ENCODE data around the gene IQGAP2.
"Not testable (repeated sequence)": the region's sequence is repeated elsewhere in the genome, so short reads cannot be mapped to it uniquely, and the experiment has no call there.

IQGAP2 gene

DNA sequence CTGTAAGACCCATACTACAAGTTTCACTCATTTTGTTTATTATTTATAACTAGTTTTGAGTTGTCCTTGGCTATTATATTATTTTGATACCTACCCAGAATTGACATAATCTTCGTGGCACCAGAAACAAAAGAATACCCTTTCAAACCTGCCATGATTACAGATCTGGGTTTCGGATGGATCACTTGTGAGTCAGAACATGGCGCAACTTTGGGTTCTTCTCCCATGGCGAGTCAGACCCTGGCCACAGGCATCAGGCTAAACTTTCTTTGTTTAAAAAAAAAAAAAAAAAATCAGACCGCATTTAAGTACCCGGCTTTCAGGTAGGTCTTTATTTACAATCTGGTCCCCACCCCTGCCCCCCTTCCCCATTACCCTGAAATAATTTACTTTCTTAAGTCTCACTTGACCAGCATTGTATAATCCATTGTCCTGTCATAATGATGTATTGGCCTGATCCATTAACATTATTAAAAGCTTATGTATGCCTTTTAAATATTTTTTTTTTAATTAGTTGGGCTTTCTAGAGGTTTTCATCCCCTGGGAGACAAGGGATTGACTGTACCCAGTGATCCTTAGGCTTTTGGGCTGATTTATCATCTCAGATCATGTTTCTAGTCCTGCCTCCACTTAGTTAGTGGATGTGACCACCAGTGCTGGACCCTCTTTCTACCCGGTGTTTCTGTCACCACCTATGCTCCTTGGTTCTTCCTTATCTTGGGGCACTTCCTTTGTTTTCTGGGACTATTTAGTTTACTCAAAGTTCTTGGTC is 176.3 kb downstream of the IQGAP2 start:
- no peak for DNase-seq (ENCODE audit: low spot score)

DNA sequence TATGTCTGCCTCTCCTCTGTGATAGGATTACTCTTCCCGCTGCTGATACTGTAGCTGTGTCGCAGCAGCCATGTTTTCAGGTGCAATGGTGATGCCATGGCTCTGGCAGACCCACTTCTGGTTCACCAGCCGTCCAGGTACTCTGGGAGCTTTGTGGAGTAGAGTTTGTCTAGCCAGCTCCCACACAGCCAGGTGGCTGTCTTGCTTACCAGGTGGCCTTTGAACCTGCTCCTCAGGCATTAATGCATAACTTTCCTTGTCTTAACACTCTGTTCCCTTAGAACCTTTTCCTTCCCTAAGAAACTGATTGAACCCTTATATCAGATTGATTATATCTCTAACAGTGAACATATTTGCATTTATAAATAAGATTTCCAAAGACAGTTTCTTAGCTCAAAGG is 177.9 kb downstream of the IQGAP2 start:
- no peak for DNase-seq (ENCODE audit: low spot score)

DNA sequence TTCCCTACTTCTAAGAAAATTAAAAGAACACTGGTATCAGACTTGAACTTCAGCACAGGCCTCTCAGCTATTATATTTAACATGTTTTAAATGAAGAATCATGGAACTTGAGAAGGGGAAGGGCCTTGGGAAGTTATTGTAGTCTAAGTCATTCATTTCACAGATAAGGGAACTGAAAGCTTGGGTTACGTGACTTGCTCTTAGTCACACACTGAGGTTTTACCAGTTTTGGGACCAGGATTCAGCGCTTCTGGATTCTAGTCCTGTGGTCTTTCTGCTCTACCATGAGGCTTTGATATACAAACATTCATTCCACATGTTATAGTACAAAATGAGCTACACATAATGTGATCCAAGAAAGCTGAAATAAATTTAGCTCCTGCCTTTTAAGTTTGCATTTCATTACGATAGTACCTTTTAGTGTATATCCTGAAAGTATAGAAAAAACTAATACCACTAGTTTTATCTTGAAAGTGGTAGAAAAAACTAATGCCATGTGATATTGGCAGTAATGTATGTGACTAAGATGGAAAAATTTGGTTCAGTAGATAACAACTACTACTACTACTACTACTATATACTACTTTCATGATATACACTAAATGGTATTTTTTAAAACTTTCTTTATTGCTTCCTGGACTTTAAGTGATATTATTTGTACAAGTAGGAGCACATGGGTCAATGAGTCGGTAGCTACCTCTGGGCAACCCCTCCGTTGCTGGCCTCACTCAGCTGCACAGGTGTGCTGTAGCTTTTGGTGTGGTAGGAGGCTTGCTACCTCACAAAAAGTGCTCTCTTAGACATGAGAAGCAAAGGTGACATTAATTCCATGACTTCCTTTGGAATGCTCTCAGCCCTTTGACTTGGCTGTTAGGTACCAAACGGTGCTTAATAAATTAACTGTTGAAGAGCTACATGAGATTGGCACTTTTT is 179.4 kb downstream of the IQGAP2 start:
- DNase-seq (ENCODE audit: low spot score): no peak

DNA sequence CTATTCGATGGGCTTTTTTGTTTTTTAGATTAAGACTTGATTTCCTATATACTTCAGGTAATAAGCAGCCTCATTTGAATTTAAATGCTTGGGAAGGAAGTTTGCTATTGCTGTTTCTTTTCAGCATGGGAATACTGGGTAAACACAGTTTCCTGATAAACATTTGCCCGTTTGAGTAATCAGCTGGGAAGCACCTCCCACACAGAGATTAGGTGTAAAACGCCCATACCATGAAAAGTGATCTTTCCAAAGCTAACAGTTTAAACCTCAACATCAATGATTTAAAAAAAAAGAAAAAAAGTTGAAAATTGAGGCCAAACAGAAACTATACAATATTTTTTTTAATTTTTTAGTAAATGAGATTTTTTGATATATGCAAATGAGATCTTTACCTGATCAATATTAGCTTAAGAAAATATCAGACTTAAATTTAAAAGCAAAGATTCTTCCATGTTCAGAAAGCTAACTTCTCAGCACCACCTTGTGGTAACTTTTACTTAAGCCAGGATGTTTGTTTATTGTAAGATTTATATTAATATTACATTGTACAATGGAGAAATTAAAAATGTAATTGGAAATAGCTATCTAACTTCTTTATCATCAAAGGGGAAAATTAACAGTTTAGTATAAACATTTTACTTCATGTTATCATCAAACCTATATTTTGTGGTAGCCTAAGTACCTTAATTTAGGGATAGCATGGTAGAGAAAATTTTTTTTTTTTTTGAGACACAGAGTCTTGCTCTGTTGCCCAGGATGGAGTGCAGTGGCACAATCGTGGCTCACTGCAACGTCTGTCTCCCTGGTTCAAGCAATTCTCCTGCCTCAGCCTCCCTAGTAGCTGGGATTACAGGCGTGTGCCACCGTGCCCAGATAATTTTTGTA is 180.3 kb downstream of the IQGAP2 start:
- DNase-seq (ENCODE audit: low spot score): peak; percentile 36

DNA sequence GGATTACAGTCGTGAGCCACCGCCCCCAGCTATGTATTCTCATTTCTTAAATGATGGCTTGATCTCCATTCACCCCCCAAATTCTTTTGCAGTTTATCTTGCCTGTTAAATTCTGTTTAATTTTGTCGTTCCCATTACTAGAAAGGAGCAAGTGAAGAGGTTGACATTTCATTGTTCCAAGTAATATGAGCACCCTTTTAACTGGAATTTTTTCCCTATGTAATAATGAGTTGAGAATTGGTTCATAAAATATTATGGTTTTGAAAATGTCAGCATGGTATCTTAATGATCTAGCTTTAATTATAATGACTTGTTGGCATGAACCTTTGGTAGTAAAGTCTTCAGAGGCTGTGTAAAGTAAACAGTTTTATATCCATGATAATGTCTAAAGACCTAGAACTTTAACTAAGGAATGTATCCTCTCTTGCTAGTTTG is 182.7 kb downstream of the IQGAP2 start:
- DNase-seq (ENCODE audit: low spot score): no peak

DNA sequence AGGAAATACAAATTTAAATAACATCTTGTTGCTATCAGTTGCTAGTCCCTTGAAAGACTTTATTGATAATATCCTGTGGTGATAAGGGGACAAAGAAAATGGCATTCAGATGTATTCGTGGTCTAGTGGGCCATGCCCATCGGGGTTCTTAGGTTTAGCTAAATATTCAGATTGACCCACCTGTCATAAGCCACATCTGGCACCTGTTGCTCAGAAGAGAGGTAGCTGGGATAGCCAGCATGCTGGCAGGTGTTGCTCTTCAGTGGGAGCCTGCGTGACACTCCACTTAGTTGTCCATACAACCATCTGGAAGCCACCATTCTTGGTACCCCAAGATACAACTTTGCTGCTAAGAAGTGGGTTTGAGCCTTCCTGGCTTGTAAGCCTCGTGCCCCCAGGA is 183.4 kb downstream of the IQGAP2 start:
- no peak for DNase-seq (ENCODE audit: low spot score)

DNA sequence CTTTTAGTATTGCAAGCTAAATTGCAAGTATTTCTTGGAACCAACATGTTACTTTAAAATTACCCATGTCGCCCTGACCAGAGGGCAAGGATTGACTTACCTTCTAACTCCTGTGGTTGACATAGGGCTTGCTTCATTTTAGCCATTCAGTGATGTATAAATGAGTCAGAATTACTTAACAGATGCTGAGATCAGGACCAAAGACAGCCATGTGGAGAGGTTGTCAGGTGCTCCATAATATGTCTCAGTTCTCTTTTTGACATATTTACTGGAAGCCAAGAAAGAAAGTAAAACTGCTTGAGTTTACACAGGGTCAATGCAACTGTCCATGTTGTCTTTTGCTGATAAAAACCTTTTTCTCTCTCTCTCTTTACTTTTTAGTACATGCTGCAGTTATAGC is 186.9 kb downstream of the IQGAP2 start:
- no peak for DNase-seq (ENCODE audit: low spot score)

DNA sequence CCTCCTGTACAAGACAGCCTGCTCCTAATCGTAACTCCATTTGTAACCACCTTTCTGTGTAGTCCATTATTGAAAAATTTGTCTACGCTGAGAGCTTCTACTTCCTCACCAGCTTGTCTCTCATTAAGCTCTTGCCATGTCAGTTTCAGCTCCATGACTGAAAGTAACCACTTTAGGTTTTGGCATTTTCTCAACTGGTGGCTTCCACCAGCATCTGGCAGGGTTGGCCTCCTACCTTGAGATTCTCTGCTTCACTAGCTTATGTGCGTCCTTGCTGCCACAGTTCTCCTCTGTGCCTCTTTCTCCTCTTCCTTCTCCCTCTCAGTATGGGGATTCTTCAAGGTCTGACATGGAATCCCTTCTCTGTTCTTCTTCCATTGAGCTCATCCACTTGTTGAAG is 188.3 kb downstream of the IQGAP2 start:
- no peak for DNase-seq (ENCODE audit: low spot score)

DNA sequence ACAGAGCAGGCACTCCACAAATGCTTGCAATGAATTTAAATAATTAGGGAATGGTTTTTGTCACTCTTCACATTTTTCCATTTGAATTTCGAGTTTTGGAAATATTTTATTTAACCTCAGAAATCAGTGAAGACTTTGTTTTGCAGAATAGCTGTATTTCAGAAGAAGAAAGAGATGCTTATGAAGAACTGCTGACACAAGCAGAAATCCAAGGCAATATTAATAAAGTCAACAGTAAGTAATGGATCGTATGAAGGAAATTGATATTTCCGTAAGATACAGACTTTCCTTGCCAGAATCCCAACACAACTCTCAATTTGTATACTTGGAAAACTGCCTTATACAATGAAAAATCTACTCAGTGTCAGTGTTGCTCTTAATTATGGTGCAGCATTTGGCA is 189.6 kb downstream of the IQGAP2 start:
- DNase-seq (ENCODE audit: low spot score): no peak

DNA sequence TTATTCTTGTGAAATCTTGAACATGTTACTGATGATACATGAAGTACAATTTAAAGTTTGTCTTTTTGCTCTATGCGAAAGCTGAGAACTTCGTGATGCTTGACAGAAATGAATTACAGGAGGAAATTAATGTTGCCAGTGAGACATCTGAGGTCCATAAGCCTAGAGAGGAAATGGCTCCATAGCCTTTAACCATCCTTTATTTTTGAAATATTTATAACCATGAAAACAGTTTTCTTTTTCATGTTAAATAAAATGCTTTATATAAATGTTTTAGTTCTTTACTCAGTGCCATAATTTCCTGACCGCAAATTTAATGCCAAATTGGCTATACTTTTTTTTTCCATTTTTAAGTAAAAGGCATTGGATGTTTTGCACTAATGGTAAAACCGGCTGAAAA is 191.0 kb downstream of the IQGAP2 start:
- no peak for DNase-seq (ENCODE audit: low spot score)

DNA sequence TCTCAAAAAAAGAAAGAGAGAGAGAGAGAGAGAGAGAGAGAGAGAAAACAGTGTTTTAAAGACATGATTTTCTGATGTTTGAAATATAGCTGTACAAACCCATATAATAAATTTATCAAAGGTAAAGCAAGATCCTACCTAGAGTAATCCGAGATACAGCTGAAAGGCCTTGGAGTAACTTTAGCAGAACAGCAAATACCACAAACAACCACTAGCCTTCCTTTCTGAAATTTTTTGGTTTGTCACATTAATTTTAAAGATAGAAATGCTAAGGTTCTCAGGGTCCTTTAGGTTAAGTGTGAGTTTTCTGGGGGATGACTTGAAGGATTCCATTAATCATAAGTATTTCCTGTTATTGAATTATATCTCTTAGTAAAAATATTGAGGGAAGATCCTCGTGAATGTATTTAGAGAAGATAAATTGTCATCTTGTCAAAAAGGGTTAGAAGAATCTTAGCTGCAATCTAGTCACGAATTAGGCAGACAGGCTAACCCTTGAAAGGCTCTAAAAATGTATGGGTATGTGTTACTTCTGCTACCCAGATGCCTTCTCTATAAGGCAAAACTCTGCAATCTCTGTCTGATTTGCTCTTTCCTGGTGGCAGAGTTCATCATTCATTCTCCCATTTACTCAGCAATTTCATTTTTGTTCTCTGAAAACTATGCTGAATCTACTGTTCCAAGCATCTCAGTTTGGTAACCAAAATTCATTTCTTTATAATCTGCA is 192.8 kb downstream of the IQGAP2 start:
- DNase-seq (ENCODE audit: low spot score): no peak

DNA sequence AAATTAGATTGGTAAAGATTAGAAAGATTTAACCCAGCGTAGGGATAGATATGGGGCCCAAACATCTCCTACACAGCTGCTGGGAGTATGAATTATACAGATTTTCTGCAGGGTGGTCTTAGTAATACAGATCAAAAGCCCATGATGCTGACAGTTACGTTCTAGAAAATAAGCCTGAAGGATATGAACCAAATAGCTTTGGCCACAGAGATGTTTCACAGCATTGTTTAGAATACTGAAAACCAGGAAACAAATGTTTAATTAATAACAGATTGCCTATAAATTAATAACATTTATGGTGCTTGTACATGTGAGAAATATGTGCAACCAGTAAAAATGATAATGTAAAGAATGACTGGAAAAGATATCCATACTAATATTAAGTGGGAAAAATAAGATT is 195.4 kb downstream of the IQGAP2 start:
- no peak for DNase-seq (ENCODE audit: low spot score)

DNA sequence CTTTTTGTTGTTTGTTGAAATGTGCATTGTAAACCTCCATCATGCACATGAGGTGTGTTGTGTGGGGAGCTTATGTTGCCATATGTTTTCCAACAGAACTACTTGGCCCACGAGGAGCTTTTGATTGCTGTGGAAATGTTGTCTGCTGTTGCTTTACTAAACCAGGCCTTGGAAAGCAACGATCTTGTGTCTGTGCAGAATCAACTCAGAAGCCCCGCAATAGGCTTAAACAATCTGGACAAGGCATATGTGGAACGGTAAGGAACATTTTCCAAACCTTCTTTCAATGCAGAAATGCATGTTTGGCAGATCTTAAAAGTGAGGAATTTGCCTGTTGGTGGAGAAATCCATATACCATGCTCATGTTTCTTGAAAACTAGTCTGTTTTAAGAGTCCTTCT is 197.6 kb downstream of the IQGAP2 start:
- no peak for DNase-seq (ENCODE audit: low spot score)

DNA sequence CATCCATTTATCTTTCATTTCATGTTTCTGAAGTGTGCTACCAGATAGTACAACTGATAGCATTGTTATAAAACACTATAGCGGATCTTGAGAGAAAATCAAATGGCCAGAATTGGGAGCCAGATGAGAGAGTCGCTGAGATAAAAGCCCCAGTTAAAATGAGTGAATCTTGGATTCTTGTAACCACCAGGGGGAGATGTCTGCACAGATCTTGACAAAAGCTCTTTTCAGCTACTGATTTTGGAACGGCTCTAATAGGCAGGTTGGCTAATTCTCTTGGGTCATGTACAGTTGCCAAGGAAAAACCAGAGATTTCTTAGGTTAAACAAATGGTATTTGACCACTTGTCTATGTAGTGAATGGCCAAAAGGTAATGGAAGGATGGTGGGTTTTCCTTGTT is 198.4 kb downstream of the IQGAP2 start:
- peak; percentile 58 for DNase-seq (ENCODE audit: low spot score)

DNA sequence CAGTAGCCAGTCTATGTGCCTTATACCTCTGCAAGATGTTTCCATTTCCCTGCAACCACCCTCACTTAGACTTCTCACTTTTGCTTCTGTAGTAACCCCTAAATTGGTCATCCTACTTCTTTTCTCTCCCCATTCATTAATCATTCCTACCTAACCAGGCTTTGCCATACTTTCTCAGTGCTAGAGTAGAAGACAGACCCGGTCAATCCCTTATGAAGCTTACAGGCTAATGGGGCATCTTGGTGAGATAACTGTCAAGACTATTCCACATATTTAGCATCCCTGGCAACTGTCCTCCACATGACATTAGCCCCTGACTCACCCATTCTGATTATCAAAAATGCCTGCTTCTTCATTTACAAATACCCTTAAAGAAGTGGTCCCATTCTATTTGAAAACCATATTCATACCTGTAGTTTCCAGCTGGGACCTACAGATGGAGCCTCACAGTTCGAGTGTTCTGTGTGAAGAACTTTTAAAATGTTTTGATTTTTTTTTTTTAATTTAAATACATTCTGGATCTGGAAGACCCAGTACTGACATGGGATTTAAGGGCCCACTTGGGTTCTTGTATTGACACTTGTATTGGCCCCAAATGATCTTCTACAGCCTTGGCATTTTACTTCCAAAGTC is 199.1 kb downstream of the IQGAP2 start:
- no peak for DNase-seq (ENCODE audit: low spot score)

DNA sequence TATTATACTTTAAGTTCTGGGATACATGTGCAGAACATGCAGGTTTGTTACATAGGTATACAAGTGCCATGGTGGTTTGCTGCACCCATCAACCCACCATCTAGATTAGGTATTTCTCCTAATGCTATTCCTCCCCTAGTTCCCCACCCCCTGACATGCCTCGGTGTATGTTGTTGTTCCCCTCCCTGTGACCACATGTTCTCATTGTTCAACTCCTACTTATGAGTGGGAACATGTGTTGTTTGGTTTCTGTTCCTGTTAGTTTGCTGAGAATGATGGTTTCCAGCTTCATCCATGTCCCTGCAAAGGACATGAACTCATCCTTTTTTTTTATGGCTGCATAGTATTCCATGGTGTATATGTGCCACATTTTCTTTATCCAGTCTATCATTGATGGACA is 200.9 kb downstream of the IQGAP2 start:
- not testable (repeated sequence) for DNase-seq (ENCODE audit: low spot score)

DNA sequence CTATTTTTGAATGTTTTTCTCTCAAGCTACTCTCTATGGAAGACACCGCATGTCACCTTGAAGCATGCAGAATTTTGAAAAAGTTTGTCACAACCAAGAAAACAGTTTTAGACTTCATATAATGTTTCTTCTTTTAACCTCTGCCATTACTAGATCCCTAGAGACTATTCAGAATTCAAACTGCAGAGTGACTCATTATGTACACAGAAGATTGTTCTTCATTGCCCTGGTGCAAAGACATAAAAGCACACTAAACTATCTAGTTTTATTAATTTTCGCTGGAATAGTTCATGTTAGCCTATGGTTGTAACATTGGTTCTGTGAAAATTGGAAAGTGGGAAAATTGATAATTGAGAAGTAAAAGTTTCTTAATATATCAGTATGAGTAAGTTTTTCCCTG is 201.8 kb downstream of the IQGAP2 start:
- DNase-seq (ENCODE audit: low spot score): no peak

DNA sequence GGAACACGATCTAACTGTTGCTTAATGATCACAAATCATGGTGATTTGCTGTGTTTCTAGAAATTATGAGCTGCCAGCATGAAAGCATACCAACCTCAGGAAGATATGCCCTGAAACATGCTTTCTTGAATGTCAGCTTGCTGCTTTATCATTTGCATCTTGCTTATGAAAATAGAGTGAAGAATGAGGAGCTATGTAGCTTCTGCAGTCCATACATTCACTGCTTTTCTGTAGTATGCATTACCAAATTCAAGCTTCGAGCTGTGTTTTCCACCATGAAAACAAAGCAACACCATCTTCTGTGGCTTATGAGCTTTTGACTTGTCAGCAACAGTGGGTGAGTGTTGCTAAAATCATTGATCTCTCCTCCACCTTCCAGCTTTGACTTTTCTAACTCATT is 203.6 kb downstream of the IQGAP2 start:
- DNase-seq (ENCODE audit: low spot score): no peak

DNA sequence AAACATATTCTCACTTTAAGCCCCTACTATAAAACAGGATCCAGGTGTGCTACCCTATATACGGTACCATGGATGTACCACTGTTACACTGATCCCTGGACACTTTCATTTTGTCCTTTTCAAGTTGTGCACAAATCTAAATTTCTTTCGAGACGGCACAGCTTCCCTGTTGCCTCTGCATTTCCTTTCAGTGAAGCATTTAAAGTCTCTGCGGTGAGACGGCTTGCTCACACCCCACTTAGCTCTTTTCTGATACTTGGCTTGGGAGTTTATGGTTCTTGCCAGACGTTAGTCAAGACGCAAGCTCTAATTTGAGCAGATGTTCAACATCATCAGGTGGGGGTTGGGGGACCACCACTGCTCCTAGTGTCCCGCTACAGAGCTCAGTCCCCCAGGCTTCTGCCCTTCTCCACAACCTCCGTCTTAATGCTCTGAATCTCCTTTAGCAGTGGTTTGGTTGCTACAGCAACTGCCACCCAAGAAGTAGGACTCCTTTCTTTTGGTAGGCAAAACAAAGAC is 204.3 kb downstream of the IQGAP2 start:
- no peak for DNase-seq (ENCODE audit: low spot score)

DNA sequence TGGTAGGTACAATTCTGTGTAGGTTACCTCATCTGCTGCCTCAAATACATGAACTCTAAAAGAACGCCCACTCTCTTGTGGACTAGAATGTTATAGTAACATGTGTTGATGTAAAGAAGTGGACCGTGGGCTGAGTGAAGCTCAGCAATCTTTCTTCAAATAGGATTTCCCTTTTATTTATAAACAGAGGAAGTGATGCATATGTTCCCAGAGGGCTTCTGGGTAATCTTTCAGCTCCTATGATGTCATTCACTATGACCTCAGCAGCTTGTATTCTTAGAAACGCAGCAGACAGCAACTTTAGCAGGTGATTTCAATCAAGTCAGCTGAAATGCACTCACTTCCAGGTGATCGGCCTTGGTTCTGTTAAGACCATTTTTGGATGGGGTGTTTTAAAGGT is 205.7 kb downstream of the IQGAP2 start:
- peak; percentile 78 for DNase-seq (ENCODE audit: low spot score)

DNA sequence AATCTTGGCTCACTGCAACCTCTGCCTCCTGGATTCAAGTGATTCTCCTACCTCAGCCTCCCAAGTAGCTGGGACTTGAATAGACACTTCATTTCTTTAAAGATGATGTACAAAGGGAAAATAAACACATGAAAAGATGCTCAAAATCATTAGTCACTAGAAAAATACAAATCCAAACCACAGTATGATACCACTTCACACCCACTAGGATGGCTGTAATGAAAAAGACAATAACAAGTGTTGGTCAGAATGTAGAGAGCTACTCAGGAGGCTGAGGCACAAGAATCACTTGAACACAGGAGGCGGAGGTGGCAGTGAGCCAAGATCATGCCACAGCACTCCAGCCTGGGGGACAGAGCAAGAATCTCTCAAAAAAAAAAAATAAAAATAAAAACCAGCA is 207.1 kb downstream of the IQGAP2 start:
- no peak for DNase-seq (ENCODE audit: low spot score)

Measured in kidney capillary endothelial cell (primary cell).